Measurements from ENCODE around the gene SLC7A10.

DNA sequence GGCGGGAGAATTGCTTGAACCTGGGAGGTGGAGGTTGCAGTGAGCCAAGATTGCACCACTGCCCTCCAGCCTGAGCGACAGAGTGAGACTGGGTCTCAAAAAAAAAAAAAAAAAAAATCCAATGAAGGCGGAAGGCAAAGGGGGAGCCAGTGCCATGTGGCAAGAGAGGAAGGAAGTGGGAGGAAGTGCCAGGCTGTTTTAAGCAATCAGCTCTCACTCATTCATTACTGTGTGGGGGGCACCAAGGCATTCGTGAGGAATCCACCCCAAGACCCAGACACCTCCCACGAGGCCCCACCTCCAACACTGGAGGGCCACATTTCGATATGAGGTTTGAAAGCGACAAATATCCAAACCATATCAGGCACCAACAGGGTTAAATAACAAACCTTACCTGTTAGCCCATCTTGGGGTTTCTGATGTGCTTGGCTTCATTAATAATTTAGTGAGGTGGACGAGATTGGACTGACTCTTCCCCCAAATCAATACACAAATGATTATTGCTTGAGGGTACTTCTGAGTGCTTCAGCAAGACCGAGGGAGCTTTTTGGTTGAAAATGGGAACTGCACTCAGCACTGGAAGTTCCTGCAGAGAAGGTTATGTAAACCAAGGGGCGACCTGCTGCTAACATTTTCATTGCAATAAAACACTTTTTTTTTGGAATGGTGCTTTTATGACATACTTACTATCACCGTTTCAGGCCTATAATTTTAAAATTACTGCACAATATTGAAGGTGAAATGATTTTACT, 39.0 kb downstream of the SLC7A10 start:
- TF ChIP-seq, protein P1, sequence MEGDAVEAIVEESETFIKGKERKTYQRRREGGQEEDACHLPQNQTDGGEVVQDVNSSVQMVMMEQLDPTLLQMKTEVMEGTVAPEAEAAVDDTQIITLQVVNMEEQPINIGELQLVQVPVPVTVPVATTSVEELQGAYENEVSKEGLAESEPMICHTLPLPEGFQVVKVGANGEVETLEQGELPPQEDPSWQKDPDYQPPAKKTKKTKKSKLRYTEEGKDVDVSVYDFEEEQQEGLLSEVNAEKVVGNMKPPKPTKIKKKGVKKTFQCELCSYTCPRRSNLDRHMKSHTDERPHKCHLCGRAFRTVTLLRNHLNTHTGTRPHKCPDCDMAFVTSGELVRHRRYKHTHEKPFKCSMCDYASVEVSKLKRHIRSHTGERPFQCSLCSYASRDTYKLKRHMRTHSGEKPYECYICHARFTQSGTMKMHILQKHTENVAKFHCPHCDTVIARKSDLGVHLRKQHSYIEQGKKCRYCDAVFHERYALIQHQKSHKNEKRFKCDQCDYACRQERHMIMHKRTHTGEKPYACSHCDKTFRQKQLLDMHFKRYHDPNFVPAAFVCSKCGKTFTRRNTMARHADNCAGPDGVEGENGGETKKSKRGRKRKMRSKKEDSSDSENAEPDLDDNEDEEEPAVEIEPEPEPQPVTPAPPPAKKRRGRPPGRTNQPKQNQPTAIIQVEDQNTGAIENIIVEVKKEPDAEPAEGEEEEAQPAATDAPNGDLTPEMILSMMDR (IDR thresholded peaks at IDR 0.05; ENCODE audit: borderline replicate concordance, extremely low read depth, low read length, poor library complexity, severe bottlenecking): no peak
- no peak for TF ChIP-seq EZH2 (IDR thresholded peaks at IDR 0.05; ENCODE audit: borderline replicate concordance, low read depth, low read length, severe bottlenecking)
